HG02981 (cell line): Measurements from ENCODE around the gene FAM186B.
"Not testable (repeated sequence)": the region's sequence is repeated elsewhere in the genome, so short reads cannot be mapped to it uniquely, and the experiment has no call there.

Source experiments
- ATAC-seq: cut with Tn5 transposase; IDR thresholded peaks from one replicate; pipeline ENCODE4 v1.9.1; 2021; ENCODE audit warnings: mild to moderate bottlenecking, moderate library complexity; ENCODE audit not compliant: unreplicated experiment

The FAM186B gene, protein sequence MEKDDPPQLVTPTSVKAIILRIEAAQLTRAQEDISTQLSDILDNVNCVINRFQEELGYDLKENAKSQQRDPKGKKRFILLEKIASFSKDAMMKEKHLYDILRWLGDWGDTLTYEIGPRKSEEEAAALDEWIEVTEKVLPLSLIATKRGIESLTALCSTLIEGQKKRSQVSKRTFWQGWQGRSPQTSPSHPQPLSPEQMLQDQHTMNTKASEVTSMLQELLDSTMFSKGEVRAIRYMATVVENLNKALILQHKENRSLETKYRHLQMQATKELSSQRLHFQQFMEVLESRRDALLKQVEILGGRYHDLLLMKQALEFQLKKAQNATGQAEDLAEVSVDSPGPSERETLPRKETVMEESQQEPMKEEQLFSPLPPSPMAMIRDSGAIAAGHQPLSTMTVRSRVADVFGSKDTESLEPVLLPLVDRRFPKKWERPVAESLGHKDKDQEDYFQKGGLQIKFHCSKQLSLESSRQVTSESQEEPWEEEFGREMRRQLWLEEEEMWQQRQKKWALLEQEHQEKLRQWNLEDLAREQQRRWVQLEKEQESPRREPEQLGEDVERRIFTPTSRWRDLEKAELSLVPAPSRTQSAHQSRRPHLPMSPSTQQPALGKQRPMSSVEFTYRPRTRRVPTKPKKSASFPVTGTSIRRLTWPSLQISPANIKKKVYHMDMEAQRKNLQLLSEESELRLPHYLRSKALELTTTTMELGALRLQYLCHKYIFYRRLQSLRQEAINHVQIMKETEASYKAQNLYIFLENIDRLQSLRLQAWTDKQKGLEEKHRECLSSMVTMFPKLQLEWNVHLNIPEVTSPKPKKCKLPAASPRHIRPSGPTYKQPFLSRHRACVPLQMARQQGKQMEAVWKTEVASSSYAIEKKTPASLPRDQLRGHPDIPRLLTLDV

DNA sequence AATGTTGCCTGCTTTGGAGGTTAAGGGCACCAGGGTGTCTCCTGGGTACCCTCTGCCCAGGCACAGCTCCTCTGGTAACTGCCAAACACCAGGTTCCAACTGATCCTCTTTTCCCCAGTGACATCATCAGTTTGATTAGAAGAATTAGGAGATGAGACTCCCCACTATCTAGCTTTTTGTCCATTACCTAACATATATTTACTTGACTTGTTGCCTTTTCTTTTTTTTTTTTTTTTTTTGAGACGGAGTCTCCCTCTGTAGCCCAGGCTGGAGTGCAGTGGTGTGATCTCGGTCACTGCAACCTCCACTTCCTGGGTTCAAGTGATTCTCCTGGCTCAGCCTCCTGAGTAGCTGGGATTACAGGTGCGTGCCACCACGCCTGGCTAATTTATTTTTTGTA, at the start of gene FAM186B:
FAM186B (minus strand) TSS at position 101 of the 400 bp plus-strand sequence. CDS start 162 bp downstream, outside the sequence.
- ATAC-seq: not testable (repeated sequence)

DNA sequence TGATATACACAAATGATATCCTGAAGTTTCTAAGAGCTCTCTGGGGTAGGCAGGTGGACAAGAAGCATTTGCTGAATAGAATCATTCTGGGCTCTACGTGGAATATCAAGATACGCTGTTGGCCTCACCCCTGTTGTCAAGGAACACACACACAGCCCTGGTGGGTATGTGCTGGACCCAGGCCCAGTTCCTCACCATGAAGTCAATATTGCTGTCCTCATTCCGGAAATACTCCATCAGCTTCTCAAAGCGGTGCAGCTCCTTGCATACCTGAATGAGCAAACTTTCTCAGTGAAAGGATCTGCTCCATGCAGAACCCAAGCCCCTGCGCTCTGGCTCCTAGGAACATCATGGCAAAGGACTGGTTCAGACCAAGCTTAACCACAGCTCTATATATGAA, 49.3 kb upstream of the FAM186B start:
- ATAC-seq: no peak

DNA sequence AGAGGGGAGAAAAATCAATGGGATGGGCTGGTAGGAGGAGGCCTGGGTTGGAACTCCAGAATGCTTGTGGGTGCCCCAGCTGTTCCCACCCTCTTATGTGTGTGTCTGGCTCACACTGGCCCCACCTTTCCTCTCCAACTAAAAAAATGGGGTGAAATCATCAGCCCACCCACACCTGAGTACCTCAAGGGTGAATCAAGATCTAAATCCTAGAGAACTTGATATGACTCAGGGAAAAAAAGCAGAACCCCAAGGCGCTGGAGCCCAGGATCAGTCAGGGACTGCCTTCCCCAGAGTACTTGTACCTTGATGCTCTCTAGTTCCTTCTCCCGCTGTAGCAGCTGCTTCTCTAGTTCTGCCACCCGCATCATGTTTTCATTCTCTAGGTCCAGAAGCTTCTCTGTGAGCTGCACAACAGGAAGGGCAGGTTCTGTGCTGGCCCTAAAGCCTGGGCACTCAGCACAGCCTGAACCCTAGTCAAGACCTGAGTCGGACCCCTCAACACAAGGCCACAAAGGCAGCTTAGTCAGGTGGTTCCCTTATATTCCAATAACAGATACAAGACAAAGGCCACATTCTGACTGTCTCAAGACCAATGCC, 47.6 kb upstream of the FAM186B start:
- no peak for ATAC-seq

DNA sequence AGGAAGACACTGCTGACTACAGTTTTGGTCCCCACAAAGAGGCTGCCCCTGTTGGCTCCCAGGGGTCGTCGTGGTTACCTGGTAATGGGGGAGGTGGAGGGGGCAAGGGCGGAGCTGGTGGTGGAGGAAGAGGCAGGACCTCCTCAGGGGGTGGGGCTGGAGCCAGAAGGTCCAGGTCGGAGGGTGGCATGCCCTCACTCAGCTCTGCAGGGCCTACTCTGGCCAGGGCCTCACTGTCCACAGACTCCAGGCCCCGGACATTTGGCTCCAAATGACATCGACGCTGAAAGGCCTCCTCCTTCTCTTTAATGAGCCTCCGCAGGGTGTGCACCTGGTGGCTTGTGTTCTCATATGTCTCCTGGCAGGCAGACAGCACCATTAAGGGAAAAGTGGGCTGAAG, 46.4 kb upstream of the FAM186B start:
- no peak for ATAC-seq

DNA sequence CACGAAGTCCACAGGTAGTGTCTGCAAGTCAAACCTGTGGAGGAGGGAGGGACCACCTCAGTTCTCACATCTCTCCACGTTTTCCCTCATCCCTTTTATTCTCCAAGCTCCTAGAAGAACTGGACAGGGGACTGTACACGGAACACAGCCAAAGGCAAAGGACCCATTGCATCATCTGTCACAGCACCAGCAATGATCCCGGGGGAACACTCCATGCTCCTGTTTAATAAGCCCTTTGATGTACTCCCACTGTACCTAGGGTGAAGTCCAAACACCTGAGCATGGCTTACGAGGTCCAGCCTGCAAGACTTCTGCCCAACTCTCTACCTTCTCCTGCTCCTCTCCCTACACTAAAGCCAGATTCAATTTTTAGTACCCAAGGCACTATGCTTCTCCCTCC, 44.5 kb upstream of the FAM186B start:
- ATAC-seq: no peak

DNA sequence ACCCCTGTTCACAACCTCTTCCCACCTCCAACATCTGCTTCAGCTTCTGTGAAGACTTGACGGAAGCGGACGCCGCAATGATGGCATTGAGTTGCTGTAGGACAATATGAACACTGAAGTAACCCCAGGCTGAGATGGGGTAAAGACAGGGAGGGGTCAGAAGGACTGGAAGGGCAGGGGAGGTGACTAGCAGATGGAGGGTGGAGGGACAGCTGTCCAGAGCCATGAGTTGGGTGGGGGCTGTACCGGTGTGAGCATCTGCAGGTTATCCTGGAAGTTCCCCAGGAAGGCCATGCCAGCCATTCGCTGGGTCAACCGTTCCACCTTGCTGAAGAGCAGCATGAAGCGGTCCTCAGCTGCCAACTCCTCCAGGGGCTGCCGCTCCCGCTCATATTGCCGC, 44.0 kb upstream of the FAM186B start:
- ATAC-seq: no peak

DNA sequence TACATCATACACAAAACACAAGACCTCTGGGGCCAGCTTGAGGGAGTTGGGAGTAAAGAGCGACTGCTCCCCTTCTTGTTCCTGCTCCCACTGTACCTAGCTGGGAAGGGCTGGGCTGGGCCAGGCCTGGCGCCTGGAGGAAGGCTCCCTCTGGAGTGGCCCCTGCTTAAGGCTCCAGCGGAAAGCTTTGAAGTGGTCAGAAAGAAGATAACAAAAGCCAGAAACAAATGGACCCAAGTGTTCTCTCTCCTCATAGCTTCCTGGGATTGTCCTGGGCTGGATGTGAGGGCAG, 43.2 kb upstream of the FAM186B start:
- ATAC-seq: no peak

DNA sequence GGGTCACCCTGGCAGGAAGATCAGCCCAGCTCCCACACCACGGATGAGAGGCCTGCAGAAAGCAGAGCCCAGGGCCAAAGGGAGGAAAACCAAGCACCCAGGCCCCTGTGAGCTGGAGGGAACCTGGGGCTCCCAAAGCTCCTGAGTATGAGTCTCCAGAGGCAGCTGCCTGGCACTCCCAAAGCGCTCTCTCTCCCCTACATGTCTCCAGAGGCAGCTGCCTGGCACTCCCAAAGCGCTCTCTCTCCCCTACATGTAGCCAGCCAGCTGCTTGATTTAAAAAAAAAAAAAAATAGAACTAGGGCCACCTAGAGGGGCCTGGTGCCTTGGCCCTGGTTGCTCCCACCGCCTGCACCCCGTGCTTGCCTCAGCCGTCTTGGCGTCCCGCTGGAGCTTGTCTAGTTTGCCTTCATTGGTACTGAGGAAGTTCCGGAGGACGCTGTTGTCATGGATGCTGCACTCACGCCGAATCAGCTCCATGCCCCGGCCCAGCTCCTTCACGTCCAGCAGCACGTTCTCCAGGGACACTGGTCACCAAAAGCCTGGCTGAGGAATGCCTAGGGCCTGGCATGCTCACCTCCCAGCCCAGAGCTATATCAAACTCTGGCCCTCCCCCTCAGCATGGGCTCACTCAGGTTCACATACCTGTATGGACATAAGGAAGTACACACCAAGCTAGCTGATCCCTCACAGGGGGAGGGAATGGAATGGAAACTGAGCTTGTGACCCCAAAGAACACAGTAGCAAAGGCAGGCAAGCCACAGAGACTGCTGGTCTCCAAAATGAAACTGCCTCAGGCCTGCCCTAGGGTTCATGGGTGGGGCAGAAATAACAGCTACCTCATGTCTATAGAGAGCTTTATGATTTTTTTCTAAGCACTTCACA, 42.6 kb upstream of the FAM186B start:
- ATAC-seq: no peak

DNA sequence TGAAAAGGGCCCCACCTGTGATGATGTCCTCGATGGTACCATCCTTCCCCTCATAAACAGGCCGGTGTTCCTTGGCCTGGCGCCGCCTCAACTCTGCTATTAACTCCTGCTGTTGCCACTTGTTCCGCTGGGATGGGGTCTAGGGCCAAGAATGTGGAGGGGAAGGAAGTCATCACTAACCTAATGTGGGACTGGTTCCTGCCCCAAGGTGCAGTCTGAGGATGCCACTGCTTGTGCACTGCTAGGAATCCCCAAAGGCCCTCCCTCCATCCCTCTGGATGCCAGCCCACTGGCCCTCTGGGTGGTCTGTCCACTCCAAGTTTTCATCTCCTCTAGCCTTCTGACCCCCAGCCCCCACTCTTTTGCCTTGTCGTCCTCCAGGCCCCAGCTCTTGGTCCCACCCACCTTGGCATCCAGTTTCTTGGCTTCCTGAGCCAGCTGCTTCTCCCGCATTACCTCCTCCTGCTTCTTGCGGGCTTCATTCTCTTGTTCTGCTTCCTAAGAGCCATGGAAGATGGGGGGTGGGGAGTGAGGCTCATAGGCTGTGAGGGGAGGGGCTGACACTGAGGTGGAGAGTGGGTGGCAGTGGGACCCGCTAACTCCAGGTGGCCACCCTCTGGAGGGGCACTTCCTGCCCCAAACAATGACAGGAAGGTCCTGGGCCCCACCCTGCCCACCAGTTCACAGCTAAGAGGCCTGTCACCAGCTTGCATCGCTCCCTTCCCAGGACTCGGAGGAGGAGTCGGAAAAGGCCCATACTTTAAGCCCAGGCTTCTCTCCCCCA, 41.6 kb upstream of the FAM186B start:
- ATAC-seq: no peak

DNA sequence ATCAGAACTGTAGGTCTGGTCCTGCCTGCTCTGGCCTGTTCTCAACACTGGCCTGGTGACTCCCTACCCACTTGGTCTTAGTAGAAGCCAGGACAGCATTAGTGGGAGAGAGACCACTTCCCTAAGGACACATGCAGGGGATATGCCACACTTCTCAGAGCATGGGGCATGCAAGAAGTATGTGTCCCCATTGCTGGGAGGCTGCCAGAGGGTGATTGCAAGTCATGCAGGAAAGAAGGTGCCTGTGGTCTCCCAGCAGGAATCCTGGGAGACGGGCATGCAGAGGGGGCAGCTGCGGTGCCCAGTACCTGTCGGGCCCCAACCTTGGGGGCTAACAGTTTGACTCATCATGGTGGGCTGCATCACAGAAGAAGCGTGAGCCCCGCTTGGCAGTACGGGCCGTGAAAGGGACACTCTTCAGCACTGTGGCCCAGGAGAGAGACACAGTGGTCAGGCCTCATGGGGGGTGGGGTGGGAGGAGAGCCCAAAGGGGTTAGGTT, 40.9 kb upstream of the FAM186B start:
- no peak for ATAC-seq

DNA sequence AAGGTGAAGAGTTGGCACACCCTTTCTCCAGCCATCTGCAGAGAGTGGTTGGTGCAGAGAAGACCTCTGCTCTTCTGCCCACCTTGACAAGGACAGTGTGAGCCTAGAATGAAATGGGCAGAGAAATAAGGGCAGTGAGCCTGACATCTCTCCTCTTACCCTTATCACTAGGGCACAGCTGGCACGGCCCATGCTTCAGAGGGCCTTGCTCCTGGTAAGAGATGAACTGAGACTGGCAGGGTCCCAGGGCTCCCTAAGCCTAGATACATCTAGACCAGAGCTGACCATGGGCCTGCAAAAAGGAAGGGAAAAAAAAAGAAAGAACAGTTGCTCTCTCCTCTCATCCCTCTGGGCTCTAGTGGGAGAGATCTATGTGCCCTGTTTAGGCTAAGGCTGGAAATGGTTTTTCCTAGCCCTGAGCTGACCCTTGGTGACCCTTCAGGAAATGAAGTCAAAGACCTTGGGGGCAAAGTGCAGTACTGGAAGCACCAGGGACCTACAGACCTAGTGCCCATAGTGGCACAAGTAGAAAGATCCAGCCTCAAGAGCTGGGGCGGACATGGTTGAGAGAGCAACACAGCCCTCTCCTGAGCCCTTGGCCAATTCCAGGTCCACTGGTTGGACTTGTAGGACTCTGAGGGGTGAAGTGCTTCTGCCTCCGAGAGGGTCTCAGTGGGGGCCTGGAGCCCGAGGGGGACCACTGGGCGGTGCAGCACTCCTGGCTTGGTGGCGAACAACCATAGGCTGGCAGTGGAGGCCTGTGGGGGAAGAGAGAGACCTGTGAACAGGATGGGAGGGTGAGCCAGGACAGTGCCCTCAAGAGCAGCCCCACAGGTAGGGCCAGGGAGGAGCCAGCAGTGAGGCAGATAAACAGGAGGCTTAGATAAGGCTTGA, 40.0 kb upstream of the FAM186B start:
- ATAC-seq: no peak

DNA sequence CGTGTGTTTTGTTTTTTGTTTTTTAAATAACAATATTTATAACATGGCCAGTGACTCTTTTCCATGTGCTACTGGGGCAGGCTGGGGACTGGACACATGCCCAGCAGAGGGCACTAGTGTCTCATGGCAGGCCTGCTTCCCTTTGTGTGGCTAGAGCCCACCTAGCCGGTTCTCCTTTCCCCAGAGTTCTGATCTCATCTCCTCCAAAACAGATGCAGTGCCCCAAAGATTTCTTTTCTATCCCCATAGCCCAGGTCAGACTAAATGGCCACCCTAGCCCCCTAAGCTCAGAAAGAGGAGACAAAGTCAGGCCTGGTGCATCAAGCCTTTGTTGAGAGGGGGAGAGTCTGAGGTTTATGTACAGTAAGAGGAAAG, 39.2 kb upstream of the FAM186B start:
- ATAC-seq: no peak

DNA sequence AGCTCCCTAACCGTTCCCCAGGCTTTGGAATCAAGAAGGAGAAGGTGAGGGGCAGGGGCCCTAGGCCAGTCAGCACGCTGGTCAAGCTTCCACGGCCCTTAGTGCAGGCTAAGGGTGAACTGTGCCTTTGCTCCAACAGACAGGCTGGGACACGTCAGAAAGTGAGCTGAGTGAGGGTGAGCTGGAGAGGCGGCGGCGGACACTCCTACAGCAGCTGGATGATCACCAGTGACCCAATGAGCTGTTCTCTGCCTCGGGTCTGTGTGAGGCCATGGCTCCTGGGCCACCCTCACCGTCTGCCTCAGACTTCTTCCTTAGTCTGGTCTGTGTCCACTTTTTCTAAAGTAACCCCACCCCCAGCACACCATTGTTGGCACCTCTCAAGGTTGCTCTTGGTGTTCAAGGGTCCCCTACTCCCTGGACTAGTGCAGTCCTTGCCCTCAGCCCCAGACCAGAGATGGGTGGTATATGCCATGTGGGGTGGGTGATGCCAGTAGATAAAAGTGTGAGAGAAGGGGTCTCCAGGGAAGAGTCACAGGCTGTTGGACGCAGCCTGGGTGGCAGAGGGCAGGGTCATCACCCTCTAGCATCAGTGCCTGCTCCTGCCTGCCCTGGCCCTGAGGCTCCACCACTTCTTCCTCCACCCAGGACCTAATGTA, 38.7 kb upstream of the FAM186B start:
- no peak for ATAC-seq

DNA sequence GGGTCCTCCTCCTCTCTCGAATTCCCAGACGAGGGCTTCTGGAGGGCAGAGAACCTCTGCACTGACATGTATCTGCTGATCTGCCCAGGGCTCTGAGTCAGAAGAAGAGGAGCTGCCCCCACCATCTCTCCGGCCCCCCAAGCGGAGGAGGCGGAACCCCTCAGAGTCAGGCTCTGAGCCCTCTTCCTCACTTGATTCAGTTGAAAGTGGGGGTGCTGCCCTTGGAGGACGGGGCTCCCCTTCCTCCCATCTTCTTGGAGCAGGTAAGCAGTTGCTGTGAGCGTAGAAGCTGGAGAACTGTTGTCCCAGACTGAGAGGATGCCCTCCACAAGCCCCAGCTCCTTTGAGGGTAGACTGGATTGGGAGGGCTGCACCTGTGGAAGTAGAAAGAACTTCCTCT, 37.7 kb upstream of the FAM186B start:
- no peak for ATAC-seq

DNA sequence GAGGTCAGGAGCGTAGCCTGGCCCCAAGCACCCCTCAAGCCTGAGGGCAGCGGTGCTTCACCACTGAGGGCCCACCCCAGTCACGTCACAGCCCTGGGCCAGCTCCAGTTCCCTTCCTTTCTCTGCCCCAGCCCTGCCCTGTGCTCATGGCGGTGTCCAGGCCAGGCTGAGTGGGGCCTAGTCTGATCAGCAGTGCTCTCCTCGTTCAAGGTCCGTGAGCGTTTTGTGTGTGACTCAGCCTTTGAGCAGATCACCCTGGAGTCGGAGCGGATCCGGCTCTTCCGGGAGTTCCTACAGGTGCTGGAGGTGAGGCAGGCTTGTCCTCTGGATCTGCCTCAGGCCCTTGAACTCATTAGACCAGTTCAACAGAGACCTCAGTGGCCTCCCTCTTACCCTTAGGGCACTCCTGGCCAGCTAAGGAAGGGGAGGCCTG, 36.9 kb upstream of the FAM186B start:
- ATAC-seq: no peak

DNA sequence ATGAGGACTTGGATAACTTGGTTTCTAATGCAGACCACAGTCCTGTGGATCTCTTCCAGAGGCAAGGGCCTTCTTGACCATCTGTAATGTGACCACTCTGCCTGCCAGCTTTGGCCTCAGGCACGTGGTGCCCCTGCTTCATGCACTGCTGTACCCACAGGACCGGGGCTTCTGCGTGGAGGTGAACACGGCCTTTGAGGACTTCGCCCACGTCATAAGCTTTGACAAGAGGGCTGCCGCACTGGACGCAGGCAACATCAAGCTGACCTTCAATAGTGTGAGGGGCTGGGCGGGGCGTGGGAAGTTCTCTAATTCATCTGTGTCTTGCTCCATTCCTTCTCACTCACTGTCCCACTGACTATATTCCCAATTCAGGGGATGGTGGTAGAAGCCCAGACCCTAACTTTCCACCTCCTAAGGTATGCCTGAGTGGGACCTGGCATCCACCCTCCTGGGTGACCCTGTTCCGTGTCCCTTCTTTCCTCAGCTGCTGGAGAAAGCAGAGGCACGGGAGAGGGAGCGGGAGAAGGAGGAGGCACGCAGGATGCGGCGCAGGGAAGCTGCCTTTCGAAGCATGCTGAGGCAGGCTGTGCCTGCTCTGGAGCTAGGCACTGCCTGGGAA, 36.4 kb upstream of the FAM186B start:
- ATAC-seq: no peak

DNA sequence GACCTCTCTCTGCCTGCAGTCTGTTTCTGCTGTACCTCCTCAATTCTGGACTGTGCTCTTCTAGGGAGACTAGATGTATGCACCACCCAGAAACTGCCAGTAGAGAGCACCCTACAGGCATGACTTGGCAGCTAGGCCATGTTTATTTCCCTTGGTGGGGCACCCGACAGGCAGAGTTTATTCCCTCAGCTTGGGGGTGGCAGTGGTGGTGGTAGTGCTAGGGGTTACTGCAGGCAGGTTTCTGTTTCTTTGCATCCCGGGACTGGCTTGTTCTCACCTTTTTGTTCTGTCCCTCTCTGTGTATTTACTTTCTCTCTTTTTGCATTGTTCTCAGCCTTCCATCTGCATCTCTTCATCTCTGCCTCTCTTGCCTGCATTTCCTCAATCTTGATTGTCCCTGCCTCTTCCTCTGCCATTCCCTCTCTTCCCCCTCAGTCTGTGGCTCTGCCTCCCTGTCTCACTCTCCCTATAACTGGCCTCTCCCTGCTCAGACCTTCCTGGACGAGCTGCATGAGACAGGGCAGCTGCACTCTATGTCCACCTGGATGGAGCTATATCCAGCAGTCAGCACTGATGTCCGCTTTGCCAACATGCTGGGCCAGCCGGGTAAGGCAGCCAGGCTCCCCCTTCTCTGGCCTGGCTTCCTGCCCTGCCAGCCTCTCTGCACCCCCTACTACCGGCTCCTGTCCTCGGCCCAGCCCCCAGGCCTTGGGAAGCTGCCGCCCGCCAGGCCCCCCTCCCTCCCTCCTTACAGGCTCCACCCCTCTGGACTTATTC, 31.7 kb upstream of the FAM186B start:
- no peak for ATAC-seq
